ENCODE data around the gene DNAJB6.

- no peak for TF ChIP-seq CTCF (IDR thresholded peaks at IDR 0.05)
- no peak for TF ChIP-seq POLR2A (IDR thresholded peaks at IDR 0.05)
These were observed 59.7 kb downstream of the DNAJB6 start for GRCh38 chr7:157396316-157397035.
